Measurements from ENCODE around the gene ABHD11. TPM values are rescaled to one million over a fixed set of nuclear protein-coding genes. Genes with fewer than 3 reads are reported as not detected.
A peak's percentile ranks its signal among the peaks of the same experiment; 100 is the strongest.

Gene ABHD11
- total RNA-seq, 4 donors from 2014 or later = 39.5 to 75.8 (median 67.1) TPM

DNA sequence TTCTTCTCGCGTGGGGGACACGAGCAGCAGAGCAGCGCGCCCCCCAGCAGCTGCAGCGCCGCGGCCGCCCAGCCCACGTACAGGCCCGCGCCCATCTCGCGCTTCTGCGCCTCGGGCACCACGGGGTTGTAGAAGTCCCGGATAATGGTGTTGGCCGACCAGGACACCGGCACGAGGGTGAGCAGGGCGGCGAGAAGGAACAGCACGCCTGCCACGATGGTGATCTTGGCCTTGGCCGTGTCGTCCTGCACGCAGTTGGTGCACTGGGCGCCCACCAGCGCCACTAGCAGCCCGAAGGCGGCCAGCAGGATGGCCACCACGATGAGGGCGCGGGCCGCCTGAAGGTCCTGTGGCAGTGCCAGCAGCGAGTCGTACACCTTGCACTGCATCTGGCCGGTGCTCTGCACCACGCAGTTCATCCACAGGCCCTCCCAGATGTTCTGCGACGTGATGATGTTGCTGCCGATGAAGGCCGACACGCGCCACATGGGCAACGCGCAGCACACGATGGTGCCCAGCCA, 30.9 kb upstream of the ABHD11 start:
- Histone ChIP-seq H3K27me3 (no peaks in the 10 kb centered on the region), H3K4me1 (peaks cover 15 to 24% of the 10 kb centered on the region in 2 donors), H3K27ac (peak overlapping the region; percentile 92 to 96 (median 95)), H3K9me3 (no peaks in the 10 kb centered on the region), H3K4me3 (replicated peaks in 1 of 3) (peak overlapping the region; percentile 58 to 84 (median 70)), H3K36me3 (no peaks in the 10 kb centered on the region)
- intact Hi-C loops (cut with DNase I) = loop anchor here (10.0 kb wide), 1 partner anchor 85 kb away; no protein-coding TSS in a partner anchor
- 8% methylated on average over 12 of the region's 49 CpGs; no CpG with 5 or more reads in 1 of the 2 donors for WGBS, 2 donors
- DNase-seq = peak; percentile 49 to 56
- TF ChIP-seq, protein P1, sequence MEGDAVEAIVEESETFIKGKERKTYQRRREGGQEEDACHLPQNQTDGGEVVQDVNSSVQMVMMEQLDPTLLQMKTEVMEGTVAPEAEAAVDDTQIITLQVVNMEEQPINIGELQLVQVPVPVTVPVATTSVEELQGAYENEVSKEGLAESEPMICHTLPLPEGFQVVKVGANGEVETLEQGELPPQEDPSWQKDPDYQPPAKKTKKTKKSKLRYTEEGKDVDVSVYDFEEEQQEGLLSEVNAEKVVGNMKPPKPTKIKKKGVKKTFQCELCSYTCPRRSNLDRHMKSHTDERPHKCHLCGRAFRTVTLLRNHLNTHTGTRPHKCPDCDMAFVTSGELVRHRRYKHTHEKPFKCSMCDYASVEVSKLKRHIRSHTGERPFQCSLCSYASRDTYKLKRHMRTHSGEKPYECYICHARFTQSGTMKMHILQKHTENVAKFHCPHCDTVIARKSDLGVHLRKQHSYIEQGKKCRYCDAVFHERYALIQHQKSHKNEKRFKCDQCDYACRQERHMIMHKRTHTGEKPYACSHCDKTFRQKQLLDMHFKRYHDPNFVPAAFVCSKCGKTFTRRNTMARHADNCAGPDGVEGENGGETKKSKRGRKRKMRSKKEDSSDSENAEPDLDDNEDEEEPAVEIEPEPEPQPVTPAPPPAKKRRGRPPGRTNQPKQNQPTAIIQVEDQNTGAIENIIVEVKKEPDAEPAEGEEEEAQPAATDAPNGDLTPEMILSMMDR (IDR thresholded peaks at IDR 0.05) = no peak
- no peak for TF ChIP-seq POLR2A (IDR thresholded peaks at IDR 0.05)

DNA sequence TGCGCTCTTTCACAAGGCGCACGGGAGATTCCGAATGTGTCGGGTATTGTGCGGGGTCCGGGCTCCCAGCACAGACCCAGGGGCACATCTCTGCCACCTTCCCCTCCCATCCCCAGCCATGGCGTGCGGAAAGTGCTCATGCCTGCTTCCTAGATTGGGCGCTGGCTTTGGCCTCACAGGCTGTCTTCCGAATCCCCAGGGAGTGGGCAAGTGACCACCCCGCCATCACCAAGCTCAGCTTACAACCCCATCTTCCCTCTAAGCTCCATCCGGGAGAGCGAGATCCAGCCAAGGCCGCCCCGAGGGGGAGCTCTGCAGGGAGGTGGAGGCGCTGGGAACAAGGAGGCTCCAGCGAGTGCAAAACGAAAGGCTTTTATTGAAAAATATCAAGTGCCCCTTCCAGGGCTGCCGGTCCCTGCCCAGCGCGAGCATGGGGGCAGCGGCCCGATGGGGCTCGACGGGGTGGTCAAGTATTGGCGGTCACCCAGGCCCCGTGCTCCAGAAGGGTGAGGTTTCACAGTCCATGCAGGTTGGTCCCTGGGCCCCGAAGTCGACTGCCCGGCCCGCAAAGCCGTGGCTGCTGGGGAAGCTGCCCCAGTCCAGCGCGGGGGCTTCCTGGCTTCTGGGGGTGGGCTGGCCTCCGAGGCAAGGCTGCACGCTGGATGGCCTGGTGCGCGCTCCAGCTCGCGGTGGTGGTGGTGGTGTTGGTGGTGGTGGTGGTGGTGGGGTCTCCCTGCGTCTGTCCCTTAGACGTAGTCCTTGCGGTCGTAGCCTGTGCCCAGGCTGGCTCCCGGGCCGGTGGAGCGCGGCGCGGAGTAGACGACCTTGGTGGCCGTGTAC, 30.3 kb upstream of the ABHD11 start:
- Histone ChIP-seq H3K9me3 (no peaks in the 10 kb centered on the region), H3K27ac (peak overlapping the region; percentile 92 to 96 (median 95)), H3K4me1 (peaks cover 15 to 24% of the 10 kb centered on the region in 2 donors), H3K4me3 (replicated peaks in 1 of 3) (peak overlapping the region; percentile 58 to 84 (median 70)), H3K36me3 (no peaks in the 10 kb centered on the region), H3K27me3 (no peaks in the 10 kb centered on the region)
- intact Hi-C loops (cut with DNase I) = no loop called here
- WGBS, 2 donors = 16 to 28% methylated on average over 21 to 31 of the region's 53 CpGs
- TF ChIP-seq POLR2A (IDR thresholded peaks at IDR 0.05) = peak in 1 of 2 donors; percentile 5
- TF ChIP-seq, protein P1 (IDR thresholded peaks at IDR 0.05) = no peak
- peak in 1 of 2 donors; percentile 42 for DNase-seq

DNA sequence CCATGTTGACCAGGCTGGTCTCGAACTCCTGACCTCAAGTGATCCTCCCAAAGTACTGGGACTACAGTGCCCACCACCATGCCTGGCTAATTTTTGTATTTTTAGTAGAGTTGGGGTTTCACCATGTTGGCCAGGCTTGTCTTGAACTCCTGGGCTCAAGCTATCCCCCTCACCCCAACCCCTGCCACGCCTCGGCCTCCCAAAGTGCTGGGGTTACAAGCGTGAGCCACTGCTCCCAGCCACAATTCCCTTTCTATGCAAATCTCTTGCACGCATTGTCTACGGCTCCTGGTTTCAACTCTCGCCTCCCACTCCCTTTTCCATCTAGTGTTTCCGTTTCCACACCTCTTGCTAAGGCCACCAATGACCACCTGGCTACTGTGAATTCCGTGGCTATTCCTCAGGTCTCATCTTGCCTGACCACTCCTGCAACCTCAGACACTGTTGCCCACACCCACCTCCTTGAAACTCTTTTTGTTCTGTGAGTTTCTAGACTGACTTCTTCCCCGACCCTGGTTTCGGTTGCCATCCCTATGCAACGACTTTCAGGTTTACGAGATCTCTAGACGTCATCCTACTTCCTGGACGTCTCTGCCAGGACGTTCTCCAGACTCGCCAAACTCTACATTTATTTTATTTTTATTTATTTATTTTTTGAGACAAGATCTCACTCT, 28.1 kb upstream of the ABHD11 start:
- H3K27ac ChIP-seq = no peak overlapping the region
- TF ChIP-seq, protein P1 (IDR thresholded peaks at IDR 0.05) = no peak
- no peak for TF ChIP-seq POLR2A (IDR thresholded peaks at IDR 0.05)
- WGBS, 2 donors = 85 to 93% methylated on average over 17 of the region's 17 CpGs

DNA sequence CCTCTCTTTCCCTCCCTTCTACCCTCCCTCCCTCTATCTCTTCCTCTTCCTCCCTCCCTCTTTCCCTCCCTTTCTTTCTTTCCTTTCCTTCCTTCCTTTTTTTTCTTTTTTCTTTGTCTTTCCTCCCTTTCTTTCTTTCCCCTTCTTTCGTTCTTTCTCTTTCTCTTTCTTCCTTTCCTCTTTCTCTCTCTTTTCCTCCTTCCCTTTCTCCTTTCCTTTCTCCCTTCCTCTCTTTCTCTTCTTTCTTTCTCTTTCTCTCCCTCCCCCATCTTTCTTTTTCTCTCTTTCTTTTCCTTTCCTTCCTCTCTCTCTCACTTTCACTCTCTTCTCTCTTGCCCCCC, 24.0 kb upstream of the ABHD11 start:
- no peaks in the 10 kb centered on the region for H3K9me3 ChIP-seq
- TF ChIP-seq, protein P1 (IDR thresholded peaks at IDR 0.05) = no peak
- no peak for TF ChIP-seq POLR2A (IDR thresholded peaks at IDR 0.05)
- H3K4me3 ChIP-seq (replicated peaks in 1 of 3) = no peak overlapping the region
- no peak overlapping the region for H3K27ac ChIP-seq
- intact Hi-C loops (cut with DNase I) = no loop called here
- H3K27me3 ChIP-seq = no peaks in the 10 kb centered on the region
- DNase-seq = no peak
- peaks cover 2 to 9% of the 10 kb centered on the region in 2 donors for H3K4me1 ChIP-seq
- H3K36me3 ChIP-seq = no peaks in the 10 kb centered on the region
- 82 to 88% methylated on average over 1 of the region's 1 CpG for WGBS, 2 donors

More for the DNA sequence above, 28.1 kb upstream of the ABHD11 start:
- no peak for DNase-seq
- H3K4me1 ChIP-seq = peaks cover 15 to 24% of the 10 kb centered on the region in 2 donors
- no peaks in the 10 kb centered on the region for H3K27me3 ChIP-seq
- H3K9me3 ChIP-seq = no peaks in the 10 kb centered on the region
- no peak overlapping the region for H3K4me3 ChIP-seq (replicated peaks in 1 of 3)
- intact Hi-C loops (cut with DNase I) = no loop called here
- no peaks in the 10 kb centered on the region for H3K36me3 ChIP-seq

All from thyroid gland (tissue), 4 donors.